ENCODE measurements around the gene CHRNB4.

CHRNB4 gene

GRCh38 chr15:78620527-78621421 lies 20.2 kb downstream of the CHRNB4 start, which contains the start of gene CHRNA3:
TSS of gene CHRNA3 (minus strand) at chr15:78620996. CDS start at chr15:78620794, 202 bp downstream.
- H3K4me3 ChIP-seq (ENCODE audit: low read depth in 1 of 2, low read length in 1 of 2) = no peak within 1 kb of the TSS
- H3K9me3 ChIP-seq = no peaks in the 10 kb centered on the region
- TF ChIP-seq CTCF (IDR thresholded peaks at IDR 0.05) = no peak
- H3K27me3 ChIP-seq = peaks cover 71% of the 10 kb centered on the region
- no peak within 1 kb of the TSS for H3K27ac ChIP-seq
- H3K36me3 ChIP-seq = no peaks in the 10 kb centered on the region
- H3K4me1 ChIP-seq (ENCODE audit: control insufficient read depth in 1 of 2, insufficient read depth in 1 of 2, low read depth in 1 of 2, low read length in 1 of 2) = no peaks in the 10 kb centered on the region

- Histone ChIP-seq H3K27me3 (peaks cover 64% of the 10 kb centered on the region), H3K9me3 (no peaks in the 10 kb centered on the region), H3K4me3 (ENCODE audit: low read depth in 1 of 2, low read length in 1 of 2) (no peak overlapping the region), H3K27ac (no peak overlapping the region), H3K4me1 (ENCODE audit: control insufficient read depth in 1 of 2, insufficient read depth in 1 of 2, low read depth in 1 of 2, low read length in 1 of 2) (no peaks in the 10 kb centered on the region), H3K36me3 (no peaks in the 10 kb centered on the region)
- TF ChIP-seq CTCF (IDR thresholded peaks at IDR 0.05) = no peak
Observed at GRCh38 chr15:78620021-78620526, 20.9 kb downstream of the CHRNB4 start.

GRCh38 chr15:78619022-78619950 lies 21.7 kb downstream of the CHRNB4 start:
- Histone ChIP-seq H3K27ac (no peak overlapping the region), H3K4me1 (ENCODE audit: control insufficient read depth in 1 of 2, insufficient read depth in 1 of 2, low read depth in 1 of 2, low read length in 1 of 2) (no peaks in the 10 kb centered on the region)
- no peak for TF ChIP-seq CTCF (IDR thresholded peaks at IDR 0.05)

GRCh38 chr15:78618490-78618934 lies 22.5 kb downstream of the CHRNB4 start:
- Histone ChIP-seq H3K27ac (no peak overlapping the region), H3K4me3 (ENCODE audit: low read depth in 1 of 2, low read length in 1 of 2) (no peak overlapping the region)
- TF ChIP-seq CTCF (IDR thresholded peaks at IDR 0.05) = peak; percentile 62

More at GRCh38 chr15:78619022-78619950, 21.7 kb downstream of the CHRNB4 start:
- no peaks in the 10 kb centered on the region for H3K36me3 ChIP-seq
- no peaks in the 10 kb centered on the region for H3K9me3 ChIP-seq
- H3K27me3 ChIP-seq = peaks cover 61% of the 10 kb centered on the region
- no peak overlapping the region for H3K4me3 ChIP-seq (ENCODE audit: low read depth in 1 of 2, low read length in 1 of 2)

GRCh38 chr15:78618064-78618463 lies 22.9 kb downstream of the CHRNB4 start:
- TF ChIP-seq CTCF (IDR thresholded peaks at IDR 0.05) = no peak
- Histone ChIP-seq H3K4me3 (ENCODE audit: low read depth in 1 of 2, low read length in 1 of 2) (no peak overlapping the region), H3K36me3 (no peaks in the 10 kb centered on the region)

More at GRCh38 chr15:78618490-78618934, 22.5 kb downstream of the CHRNB4 start:
- Histone ChIP-seq H3K27me3 (peaks cover 54% of the 10 kb centered on the region), H3K9me3 (no peaks in the 10 kb centered on the region), H3K4me1 (ENCODE audit: control insufficient read depth in 1 of 2, insufficient read depth in 1 of 2, low read depth in 1 of 2, low read length in 1 of 2) (no peaks in the 10 kb centered on the region), H3K36me3 (no peaks in the 10 kb centered on the region)

More at GRCh38 chr15:78618064-78618463, 22.9 kb downstream of the CHRNB4 start:
- Histone ChIP-seq H3K27me3 (peaks cover 50% of the 10 kb centered on the region), H3K27ac (no peak overlapping the region), H3K4me1 (ENCODE audit: control insufficient read depth in 1 of 2, insufficient read depth in 1 of 2, low read depth in 1 of 2, low read length in 1 of 2) (no peaks in the 10 kb centered on the region), H3K9me3 (no peaks in the 10 kb centered on the region)

All from neutrophil (primary cell).